NCI-H82 treated with DMSO at 0.1 percent for 48 hours (cell line): ENCODE data around the gene UTP14A.
"Not testable (repeated sequence)": the region's sequence is repeated elsewhere in the genome, so short reads cannot be mapped to it uniquely, and the experiment has no call there.

ENCODE experiments used
- DNase-seq: peaks from one replicate; lab custom pipeline; 2025; ENCODE audit not compliant: unreplicated experiment; lab: John Stamatoyannopoulos, UW

The UTP14A gene, protein sequence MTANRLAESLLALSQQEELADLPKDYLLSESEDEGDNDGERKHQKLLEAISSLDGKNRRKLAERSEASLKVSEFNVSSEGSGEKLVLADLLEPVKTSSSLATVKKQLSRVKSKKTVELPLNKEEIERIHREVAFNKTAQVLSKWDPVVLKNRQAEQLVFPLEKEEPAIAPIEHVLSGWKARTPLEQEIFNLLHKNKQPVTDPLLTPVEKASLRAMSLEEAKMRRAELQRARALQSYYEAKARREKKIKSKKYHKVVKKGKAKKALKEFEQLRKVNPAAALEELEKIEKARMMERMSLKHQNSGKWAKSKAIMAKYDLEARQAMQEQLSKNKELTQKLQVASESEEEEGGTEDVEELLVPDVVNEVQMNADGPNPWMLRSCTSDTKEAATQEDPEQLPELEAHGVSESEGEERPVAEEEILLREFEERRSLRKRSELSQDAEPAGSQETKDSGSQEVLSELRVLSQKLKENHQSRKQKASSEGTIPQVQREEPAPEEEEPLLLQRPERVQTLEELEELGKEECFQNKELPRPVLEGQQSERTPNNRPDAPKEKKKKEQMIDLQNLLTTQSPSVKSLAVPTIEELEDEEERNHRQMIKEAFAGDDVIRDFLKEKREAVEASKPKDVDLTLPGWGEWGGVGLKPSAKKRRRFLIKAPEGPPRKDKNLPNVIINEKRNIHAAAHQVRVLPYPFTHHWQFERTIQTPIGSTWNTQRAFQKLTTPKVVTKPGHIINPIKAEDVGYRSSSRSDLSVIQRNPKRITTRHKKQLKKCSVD

DNA sequence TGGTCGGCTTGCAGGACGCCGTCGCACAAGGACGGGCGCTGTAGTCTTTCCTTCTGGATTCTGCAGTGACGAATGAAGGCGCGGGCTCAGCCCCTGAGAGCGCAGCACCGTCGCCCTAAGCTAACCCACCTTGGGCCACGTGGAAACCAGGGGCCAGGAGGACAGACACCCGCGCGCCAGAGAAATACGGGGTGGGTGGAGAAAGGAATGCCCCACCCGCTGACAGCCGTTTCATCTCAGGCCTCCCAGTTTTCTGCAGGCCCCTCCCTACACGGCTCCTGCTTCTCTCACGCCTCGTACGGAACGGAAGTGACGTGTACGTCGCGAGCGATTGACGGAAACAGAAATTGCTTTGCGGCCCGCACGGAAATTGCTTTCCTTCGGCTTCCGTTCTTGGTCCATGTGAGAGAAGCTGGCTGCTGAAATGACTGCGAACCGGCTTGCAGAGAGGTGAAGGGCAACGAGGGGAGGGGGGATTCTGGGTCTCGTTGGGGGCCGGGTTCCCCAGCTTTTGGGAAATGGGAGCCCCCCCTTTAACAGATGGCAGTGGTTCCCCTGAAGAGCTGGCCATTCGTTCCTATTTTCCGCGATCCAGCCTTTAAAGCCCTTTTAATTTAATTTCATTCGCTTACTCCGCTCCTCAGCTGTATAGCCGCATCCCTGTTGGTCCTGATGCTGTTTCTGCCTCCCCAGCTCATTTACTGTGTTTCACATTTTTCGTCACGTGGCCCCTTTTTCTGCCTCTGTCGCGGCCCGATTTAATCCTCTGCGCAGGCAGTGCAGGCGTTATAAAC, at the start of gene UTP14A:
Gene UTP14A, plus strand, starts transcription at position 378 of the 794 bp plus-strand sequence. Its CDS starts 47 bp downstream, at position 425.
- DNase-seq: peak; percentile 85

DNA sequence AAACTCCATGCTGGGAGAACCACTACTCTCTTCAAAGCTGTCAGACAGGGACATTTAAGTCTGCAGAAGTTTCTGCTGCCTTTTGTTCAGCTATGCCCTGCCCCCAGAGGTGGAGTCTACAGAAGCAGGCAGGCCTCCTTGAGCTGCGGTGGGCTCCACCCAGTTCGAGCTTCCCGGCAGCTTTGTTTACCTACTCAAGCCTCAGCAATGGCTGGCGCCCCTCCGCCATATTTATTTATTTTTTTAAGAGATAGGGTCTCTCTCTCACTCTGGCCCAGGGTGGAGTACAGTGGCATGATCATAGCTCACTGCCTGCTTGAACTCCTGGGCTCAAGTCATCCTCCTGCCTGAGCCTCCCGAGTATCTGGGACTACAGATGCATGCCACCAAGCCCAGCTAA, 46.8 kb upstream of the UTP14A start:
- not testable (repeated sequence) for DNase-seq

GRCh38 chrX:129866321-129866720, 39.6 kb upstream of the UTP14A start:
- DNase-seq: not testable (repeated sequence)

DNA sequence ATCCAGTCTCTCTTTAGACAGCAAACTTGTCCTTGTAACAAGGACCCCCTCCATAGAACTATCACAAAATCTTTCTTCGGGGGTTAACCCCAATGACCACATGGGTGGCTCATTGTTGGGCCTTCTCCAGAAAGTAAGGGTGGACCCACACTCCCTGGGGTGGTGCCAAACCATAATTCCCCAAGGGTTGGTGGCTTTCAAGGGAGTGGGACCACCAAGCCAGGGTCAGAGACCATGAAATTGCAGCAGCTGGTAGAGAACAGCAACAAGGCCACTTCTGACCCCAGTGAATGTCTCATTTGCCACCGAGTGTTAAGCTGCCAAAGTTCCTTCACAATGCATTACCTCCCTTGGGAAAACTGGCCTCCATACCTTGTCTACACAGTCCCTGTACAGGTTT, 33.4 kb upstream of the UTP14A start:
- DNase-seq: no peak

GRCh38 chrX:129875669-129876068, 30.3 kb upstream of the UTP14A start:
- DNase-seq: no peak

- peak; percentile 66 for DNase-seq
Observed at GRCh38 chrX:129876771-129877305, 29.1 kb upstream of the UTP14A start.

DNA sequence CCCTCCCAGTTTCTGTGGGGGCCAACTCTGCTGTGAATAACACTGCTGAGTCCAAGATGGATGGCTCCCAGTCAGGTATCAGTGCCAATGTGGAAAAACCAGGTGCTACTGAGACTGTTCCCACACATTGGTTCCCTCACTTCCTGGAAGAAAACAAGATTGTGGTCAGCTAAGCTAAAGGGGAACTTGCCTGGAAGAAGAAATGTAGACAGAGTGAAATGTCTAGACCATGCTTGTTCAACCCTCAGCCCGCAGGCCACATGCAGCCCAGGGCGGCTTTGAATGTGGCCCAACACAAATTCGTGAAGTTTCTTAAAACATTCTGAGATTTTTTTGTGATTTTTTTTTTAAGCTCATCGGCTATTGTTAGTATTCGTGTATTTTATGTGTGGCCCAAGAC, 28.6 kb upstream of the UTP14A start:
- DNase-seq: no peak

DNA sequence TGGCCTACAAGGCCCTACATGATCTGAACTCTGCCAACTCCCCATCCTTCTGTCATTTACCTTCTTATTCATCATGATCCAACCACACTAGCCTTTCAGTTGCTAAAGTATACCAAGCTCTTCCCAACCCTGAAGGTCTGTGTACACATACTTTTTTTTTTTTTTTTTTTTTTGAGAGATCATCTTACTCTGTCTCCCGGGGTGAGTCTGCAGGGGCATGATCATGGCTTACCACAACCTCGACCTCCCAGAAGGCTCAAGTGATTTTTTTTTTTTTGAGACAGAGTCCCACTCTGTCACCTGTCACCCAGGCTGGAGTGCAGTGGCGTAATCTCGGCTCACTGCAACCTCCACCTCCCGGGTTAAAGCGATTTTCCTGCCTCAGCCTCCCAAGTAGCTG, 5.9 kb upstream of the UTP14A start:
- no peak for DNase-seq

GRCh38 chrX:129908636-129909035, 2.7 kb downstream of the UTP14A start:
- no peak for DNase-seq

GRCh38 chrX:129925305-129926092, 19.5 kb downstream of the UTP14A start:
- DNase-seq: no peak

- DNase-seq: peak; percentile 48
Observed at GRCh38 chrX:129930941-129931410, 25.0 kb downstream of the UTP14A start.

GRCh38 chrX:129931411-129932015, 25.5 kb downstream of the UTP14A start:
- DNase-seq: peak; percentile 82

GRCh38 chrX:129932016-129932820, 26.3 kb downstream of the UTP14A start:
- peak; percentile 79 for DNase-seq

GRCh38 chrX:129932821-129933321, 26.9 kb downstream of the UTP14A start:
- DNase-seq: no peak

- no peak for DNase-seq
Observed at GRCh38 chrX:129933700-129934099, 27.7 kb downstream of the UTP14A start.

GRCh38 chrX:129934461-129934860, 28.5 kb downstream of the UTP14A start:
- DNase-seq: no peak

- DNase-seq: no peak
Observed at GRCh38 chrX:129934952-129935351, 29.0 kb downstream of the UTP14A start.

DNA sequence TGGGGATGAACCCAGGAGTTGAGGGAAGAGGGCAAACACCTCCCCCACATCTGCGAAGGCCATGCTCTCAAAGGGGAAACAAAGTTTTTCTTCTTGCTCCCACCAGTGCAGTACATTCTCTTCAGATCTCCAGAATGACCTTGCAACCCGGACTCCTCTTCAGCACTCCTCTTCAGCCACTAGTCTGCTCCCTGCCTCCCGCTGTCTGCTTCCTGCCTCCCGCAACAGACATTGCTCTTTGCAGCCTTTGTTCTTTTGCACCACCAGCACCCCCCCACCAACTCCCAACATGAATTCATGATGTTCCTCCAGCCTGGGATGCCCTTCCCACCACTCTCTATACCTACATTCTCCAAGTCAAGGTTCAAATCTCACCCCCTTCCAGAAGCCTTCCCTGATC, 32.1 kb downstream of the UTP14A start:
- no peak for DNase-seq

DNA sequence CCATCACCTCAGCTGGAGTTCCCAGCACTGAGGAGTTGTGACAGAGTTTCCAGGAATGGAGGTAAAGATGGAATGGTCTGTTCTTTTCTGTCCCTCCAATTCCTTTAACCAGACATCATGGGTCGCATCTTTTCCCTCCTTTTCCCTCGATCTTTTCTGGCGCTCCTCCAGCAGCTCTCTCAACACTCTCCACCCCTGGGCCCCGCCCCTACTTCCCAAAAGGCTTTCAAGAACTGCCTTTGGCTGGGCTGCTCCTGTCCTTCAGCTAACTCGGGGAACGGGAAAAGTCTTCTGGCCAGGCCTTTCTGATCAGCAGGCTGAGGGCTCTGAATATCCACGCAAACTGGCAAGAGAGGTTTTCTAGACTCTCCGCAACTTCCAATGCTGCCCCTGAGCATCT, 34.0 kb downstream of the UTP14A start:
- DNase-seq: no peak
